Psoas muscle (tissue), 8 donors: ENCODE measurements around the gene ADIG. TPM values are rescaled to one million over a fixed set of nuclear protein-coding genes. Genes with fewer than 3 reads are reported as not detected.
"Not testable (repeated sequence)": the region's sequence is repeated elsewhere in the genome, so short reads cannot be mapped to it uniquely, and the experiment has no call there.

ENCODE experiments used
- ATAC-seq, 4 donors: fragments of 200-7000 bp; cut with Tn5 transposase; one replicate each; pipeline ENCODE4 v1.9.1; 2020; ENCODE audit warnings: moderate library complexity in 3 of 4, mild to moderate bottlenecking in 2 of 4
- DNase-seq, 2 donors: peaks; one replicate each; pipeline ENCODE4 v3.0.0-alpha.2; 2020
- H3K27ac ChIP-seq: fragments of 200-600 bp; one replicate; pipeline ENCODE4 v1.8.0; 2022
- H3K27me3 ChIP-seq, 3 donors: fragments of 200-600 bp in 1 of 3; one replicate each; pipeline versions ENCODE4 v1.6.1 to v1.8.0; 2013 to 2022; ENCODE audit warnings: low read length in 2 of 3, mild to moderate bottlenecking in 2 of 3, moderate library complexity in 1 of 3; ENCODE audit not compliant: insufficient read depth in 3 of 3
- H3K36me3 ChIP-seq, 2 donors: fragments of 200-600 bp in 1 of 2; one replicate each; pipeline versions ENCODE4 v1.6.1 to v1.8.0; 2013 to 2022; ENCODE audit warnings: low read depth in 1 of 2, mild to moderate bottlenecking in 1 of 2, moderate library complexity in 1 of 2; ENCODE audit not compliant: insufficient read depth in 1 of 2
- H3K4me1 ChIP-seq: fragments of 200-600 bp; one replicate; pipeline ENCODE4 v1.8.0; 2022
- H3K4me3 ChIP-seq: fragments of 200-600 bp; one replicate; pipeline ENCODE4 v1.8.0; 2022; ENCODE audit warnings: mild to moderate bottlenecking
- H3K9me3 ChIP-seq: fragments of 200-600 bp; one replicate; pipeline ENCODE4 v1.8.0; 2022
- WGBS, 3 donors: extraction: QIAGEN DNeasy Blood & Tissue Kit; methylation state at CpG; one replicate each; pipeline versions ENCODE4 v1.1.6 to v1.1.7; 2013; 5-methylcytosine and 5-hydroxymethylcytosine counted together
- intact Hi-C, 2 donors: fragments of 100-400 bp; cut with DNase I; formaldehyde crosslinking; loops; one replicate each; pipeline versions ENCODE4 v1.11.0 to v1.14.2; 2022
- polyA plus RNA-seq, 3 donors: library from polyadenylated mRNA; stranded (reverse); fragments of 200-250 nt; gene quantifications; one replicate each; pipeline ENCODE4 v1.2.3, GENCODE V29; 2013
- total RNA-seq, 4 donors: library from RNA; stranded (reverse); fragmentation: NEBNext Ultra II Directional in 2 of 4; extraction: Animal tissue kit (Norgen Biotek cat#: 25700) in 2 of 4; gene quantifications; one replicate each; pipeline versions ENCODE4 v1.2.1 to v1.2.4, GENCODE V29; 2021 to 2023
- TF ChIP-seq, protein P1 (sequence below): fragments of 200-600 bp; IDR thresholded peaks from one replicate; pipeline ENCODE4 v1.8.0; 2022; ENCODE audit warnings: antibody characterized with exemption
- donor health status: healthy with polysubstance abuse.
- donor health status: DM: no; HTN: no; CAD: no; lungs with moderate emphysema.
- donor health status: Bipolar disorder and iron deficiency.
- donor health status: healthy.
- donor health status: DM: yes; HTN: yes; CAD: no.
- donor health status: DM: no; HTN: no; CAD: no.
- donor health status: DM: no; HTN: no; CAD: no.
- donor health status: DM: yes; HTN: yes; CAD: no.

ADIG gene
- total and polyA plus RNA-seq, 7 donors, result not detected

DNA sequence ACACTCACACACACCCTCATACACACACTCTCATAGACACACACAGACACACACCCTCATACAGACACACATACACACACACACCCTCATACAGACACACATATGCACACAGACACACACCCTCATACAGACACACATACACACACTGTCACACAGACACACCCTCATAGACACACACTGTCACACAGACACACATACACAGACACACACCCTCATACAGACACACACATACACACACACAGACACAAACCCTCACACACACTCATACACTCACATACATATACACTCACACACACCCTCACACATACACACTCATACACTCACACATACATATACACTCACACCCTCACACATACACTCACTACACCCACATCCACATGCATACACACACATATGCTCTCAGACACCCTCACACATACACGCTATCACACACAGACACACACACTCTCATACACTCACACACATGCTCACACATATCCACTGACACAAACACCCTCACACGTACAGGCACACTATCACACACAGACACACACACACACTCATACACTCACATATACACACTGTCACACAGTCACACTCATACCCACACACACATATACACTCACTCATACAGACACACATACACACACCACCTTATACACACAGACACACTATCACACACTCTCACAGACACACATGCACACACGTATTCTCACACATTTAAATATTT is 9.1 kb downstream of the ADIG start:
- ATAC-seq (no peak), DNase-seq (no peak)
- Histone ChIP-seq H3K4me1 (no peaks in the 10 kb centered on the region), H3K4me3 (no peak overlapping the region), H3K36me3 (no peaks in the 10 kb centered on the region), H3K27me3 (no peaks in the 10 kb centered on the region), H3K9me3 (no peaks in the 10 kb centered on the region), H3K27ac (no peak overlapping the region)
- TF ChIP-seq, protein P1, sequence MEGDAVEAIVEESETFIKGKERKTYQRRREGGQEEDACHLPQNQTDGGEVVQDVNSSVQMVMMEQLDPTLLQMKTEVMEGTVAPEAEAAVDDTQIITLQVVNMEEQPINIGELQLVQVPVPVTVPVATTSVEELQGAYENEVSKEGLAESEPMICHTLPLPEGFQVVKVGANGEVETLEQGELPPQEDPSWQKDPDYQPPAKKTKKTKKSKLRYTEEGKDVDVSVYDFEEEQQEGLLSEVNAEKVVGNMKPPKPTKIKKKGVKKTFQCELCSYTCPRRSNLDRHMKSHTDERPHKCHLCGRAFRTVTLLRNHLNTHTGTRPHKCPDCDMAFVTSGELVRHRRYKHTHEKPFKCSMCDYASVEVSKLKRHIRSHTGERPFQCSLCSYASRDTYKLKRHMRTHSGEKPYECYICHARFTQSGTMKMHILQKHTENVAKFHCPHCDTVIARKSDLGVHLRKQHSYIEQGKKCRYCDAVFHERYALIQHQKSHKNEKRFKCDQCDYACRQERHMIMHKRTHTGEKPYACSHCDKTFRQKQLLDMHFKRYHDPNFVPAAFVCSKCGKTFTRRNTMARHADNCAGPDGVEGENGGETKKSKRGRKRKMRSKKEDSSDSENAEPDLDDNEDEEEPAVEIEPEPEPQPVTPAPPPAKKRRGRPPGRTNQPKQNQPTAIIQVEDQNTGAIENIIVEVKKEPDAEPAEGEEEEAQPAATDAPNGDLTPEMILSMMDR, result no peak
- WGBS, 3 donors, result 74 to 85% (median 77%) methylated on average over 3 of the region's 3 CpGs
- intact Hi-C loops, result no loop called here

DNA sequence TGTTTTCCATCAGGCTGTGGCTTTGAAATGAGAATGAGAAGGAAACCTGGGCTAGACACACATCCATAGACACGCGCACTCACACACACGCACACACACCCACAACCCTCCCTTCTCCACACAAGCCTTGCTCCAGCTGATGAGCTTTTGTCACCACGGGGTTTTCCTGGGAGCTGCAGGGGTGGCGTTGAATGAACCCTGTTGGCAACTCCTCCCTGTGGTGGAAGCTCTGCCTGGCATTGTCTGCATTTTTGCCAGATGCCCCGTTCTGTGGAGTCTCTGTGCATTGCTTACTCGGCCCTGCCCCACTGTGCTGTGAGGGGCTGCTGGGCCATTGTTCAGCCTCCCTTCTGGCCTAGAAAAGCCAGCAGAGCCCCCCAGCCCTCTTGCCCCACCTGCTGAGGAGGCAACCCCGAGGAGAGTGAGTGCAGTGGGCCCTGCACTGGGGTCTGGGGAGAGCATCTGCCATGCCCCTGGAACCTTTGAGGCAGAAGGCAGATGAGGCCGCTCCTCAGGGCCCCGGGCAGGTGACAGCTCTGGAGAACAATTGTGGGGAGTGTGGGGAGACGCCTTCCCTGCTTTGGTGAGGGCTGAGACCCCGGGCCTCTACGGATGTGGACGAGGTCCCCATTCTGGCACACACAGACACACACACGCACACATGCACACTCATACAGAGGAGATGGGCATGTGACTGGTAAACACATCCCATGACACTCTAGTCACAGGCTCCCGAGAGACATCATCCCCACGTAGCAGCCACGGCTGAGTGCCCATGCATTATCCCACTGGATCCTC is 9.9 kb downstream of the ADIG start:
- no peak overlapping the region for H3K27ac ChIP-seq
- no peak for ATAC-seq
- no peaks in the 10 kb centered on the region for H3K27me3 ChIP-seq
- H3K4me3 ChIP-seq, result no peak overlapping the region
- H3K9me3 ChIP-seq, result no peaks in the 10 kb centered on the region
- H3K4me1 ChIP-seq, result no peaks in the 10 kb centered on the region
- TF ChIP-seq, protein P1, result no peak
- WGBS, 3 donors, result 61 to 67% (median 61%) methylated on average over 18 of the region's 18 CpGs
- intact Hi-C loops, result no loop called here
- no peaks in the 10 kb centered on the region for H3K36me3 ChIP-seq
- DNase-seq, result no peak

DNA sequence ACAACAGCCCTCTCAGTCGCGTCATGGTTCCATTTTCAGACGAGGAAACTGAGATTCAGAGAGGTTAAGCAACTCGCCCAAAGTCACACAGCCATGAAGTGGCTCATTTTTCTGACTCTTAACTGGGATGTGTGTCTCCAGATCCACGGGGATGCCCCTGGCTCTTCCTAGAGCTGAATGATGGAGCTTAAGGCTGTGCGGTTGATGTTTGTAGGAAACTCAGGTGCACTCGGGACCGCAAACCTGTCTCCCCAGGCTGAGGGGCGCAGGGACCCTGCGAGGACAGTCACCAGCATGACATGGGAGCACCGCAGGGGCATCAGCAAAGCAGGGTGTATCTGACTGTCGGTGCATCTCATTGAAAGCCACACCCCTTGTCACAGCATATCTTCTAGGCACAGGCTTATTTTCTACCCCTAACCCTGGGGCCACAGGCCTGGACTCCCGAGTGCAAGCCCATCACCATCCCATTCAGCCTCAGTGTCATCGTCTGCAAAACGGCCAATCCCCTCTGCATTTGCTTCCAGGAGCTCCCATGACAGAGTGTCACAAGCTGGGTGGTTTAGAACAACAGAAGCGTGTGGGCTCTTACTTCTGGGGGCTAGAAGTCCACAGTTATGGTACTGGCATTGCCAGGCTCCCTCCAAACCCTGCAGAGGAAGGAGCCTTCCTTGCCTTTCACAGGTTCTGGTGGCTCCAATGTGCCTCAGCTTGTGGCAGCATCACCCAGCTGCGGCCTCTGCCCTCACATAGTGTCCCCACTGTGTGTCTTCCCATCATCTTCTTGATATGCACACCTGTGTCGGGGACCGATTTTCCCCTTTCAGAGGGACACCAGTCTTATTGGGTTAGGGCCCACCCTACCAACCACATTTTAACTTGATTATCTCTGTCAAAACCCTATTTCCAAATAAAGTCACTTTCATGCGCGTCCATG is 10.7 kb downstream of the ADIG start:
- Histone ChIP-seq H3K9me3 (no peaks in the 10 kb centered on the region), H3K36me3 (no peaks in the 10 kb centered on the region), H3K27ac (no peak overlapping the region), H3K4me1 (no peaks in the 10 kb centered on the region), H3K4me3 (no peak overlapping the region), H3K27me3 (no peaks in the 10 kb centered on the region)
- 83 to 85% (median 85%) methylated on average over 21 of the region's 21 CpGs for WGBS, 3 donors
- ATAC-seq, result no peak
- intact Hi-C loops, result no loop called here
- no peak for DNase-seq
- TF ChIP-seq, protein P1, result no peak

DNA sequence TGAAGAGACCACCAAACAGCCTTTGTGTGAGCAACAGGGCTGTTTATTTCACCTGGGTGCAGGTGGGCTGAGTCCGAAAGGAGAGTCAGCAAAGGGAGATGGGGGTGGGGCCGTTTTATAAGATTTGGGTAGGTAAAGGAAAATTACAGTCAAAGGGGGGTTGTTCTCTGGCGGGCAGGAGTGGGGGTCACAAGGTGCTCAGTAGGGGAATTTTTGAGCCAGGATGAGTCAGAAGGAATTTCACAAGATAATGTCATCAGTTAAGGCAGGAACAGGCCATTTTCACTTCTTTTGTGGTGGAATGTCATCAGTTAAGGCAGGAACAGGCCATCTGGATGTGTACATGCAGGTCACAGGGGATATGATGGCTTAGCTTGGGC is 11.4 kb downstream of the ADIG start:
- H3K27me3 ChIP-seq, intact Hi-C loops, H3K4me3 ChIP-seq, H3K27ac ChIP-seq, H3K9me3 ChIP-seq, H3K36me3 ChIP-seq, DNase-seq, ATAC-seq, H3K4me1 ChIP-seq: not testable (repeated sequence)
- WGBS, 3 donors, result 81 to 88% (median 86%) methylated on average over 3 of the region's 3 CpGs

DNA sequence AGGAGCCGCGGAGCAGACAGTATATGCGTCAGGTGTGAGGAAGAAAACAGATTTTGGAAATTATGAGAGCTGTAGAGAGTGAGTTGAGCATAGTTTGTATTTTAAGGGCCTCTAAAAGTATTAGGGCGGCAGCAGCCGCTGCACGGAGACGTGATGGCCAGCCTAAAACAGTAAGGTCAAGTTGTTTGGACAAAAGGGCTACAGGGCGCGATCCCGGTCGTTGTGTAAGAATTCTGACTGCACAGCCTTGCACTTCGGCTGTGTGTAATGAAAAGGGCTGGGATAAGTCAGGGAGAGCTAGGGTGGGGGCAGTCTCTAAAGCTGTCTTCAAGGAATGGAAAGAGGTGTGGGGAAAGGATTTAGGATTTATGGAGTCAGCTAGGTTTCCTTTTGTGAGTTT is 13.3 kb downstream of the ADIG start:
- 85 to 90% (median 86%) methylated on average over 12 of the region's 12 CpGs for WGBS, 3 donors
- H3K9me3 ChIP-seq, ATAC-seq, H3K36me3 ChIP-seq, DNase-seq, intact Hi-C loops, H3K4me3 ChIP-seq, H3K4me1 ChIP-seq, H3K27ac ChIP-seq, H3K27me3 ChIP-seq: not testable (repeated sequence)

DNA sequence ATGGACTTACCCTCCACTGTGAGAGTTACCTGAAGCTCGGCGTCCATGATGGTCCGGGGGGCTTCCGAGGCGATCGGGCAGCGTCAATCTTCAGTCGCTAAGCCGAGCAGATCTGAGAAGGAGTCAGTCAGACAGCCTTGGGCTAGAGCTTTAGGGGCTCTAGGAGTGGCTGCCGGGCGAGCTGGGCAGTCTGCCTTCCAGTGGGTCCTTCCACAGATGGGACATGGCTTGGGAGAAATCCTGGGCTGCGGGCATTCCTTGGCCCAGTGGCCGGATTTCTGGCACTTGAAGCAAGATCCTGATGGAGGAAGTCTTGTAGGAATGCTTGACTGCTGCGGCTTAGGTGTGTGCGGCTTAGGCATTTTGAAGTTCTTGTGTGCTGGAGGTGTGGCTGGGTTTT is 14.9 kb downstream of the ADIG start:
- H3K36me3 ChIP-seq, H3K4me3 ChIP-seq, H3K4me1 ChIP-seq, intact Hi-C loops, H3K9me3 ChIP-seq, H3K27ac ChIP-seq, DNase-seq, ATAC-seq: not testable (repeated sequence)
- 79 to 87% (median 84%) methylated on average over 15 of the region's 15 CpGs for WGBS, 3 donors
- peaks cover 0 to 16% (median 5%) of the 10 kb centered on the region in 3 donors for H3K27me3 ChIP-seq
